Stimulated activated naive B cell treated with anti-CD40 and anti-IgM and Interleukin-4, amounts not matched to agents 10 μg/mL and 1 μg/mL and 100 μg/mL, for 72 hours (primary cell): Measurements from ENCODE around the gene BCAS1.
A peak's percentile ranks its signal among the peaks of the same experiment; 100 is the strongest.
"Not testable (repeated sequence)": the region's sequence is repeated elsewhere in the genome, so short reads cannot be mapped to it uniquely, and the experiment has no call there.

ENCODE experiments used
- ATAC-seq, 2 donors: fragments of 150-1000 bp; cut with Tn5 transposase; replicated peaks; 2 replicates each; pipeline ENCODE4 v1.10.0; 2021; ENCODE audit warnings: moderate library complexity in 1 of 2
- DNase-seq: peaks from one replicate; pipeline ENCODE4 v3.0.0; 2021
- H3K27ac Mint-ChIP-seq: one replicate; pipeline ENCODE4 v1.8.0; 2022; ENCODE audit warnings: mild to moderate bottlenecking, mixed read lengths
- H3K27me3 Mint-ChIP-seq, 2 donors: one replicate each; pipeline ENCODE4 v1.8.0; 2022; ENCODE audit warnings: mixed read lengths in 2 of 2
- H3K36me3 Mint-ChIP-seq, 2 donors: one replicate each; pipeline ENCODE4 v1.8.0; 2022; ENCODE audit warnings: mixed read lengths in 2 of 2, mild to moderate bottlenecking in 1 of 2
- H3K4me1 Mint-ChIP-seq, 2 donors: one replicate each; pipeline ENCODE4 v1.8.0; 2022; ENCODE audit warnings: mixed read lengths in 2 of 2, mild to moderate bottlenecking in 1 of 2
- H3K4me3 Mint-ChIP-seq, 2 donors: one replicate each; pipeline ENCODE4 v1.8.0; 2022; ENCODE audit warnings: mild to moderate bottlenecking in 2 of 2, mixed read lengths in 2 of 2, moderate library complexity in 1 of 2
- H3K9me3 Mint-ChIP-seq, 2 donors: one replicate each; pipeline ENCODE4 v1.8.0; 2022; ENCODE audit warnings: mixed read lengths in 2 of 2, mild to moderate bottlenecking in 1 of 2

Gene BCAS1

GRCh38 chr20:53940360-53940702 lies 130.1 kb downstream of the BCAS1 start:
- peak overlapping the region; percentile 10 to 35 for H3K4me3 Mint-ChIP-seq
- no peak for ATAC-seq

GRCh38 chr20:53939572-53940359 lies 130.6 kb downstream of the BCAS1 start:
- Mint-ChIP-seq H3K27ac (peak overlapping the region; percentile 51), H3K36me3 (no peaks in the 10 kb centered on the region), H3K9me3 (no peaks in the 10 kb centered on the region), H3K4me1 (peaks cover 49 to 79% of the 10 kb centered on the region in 2 donors), H3K27me3 (no peaks in the 10 kb centered on the region), H3K4me3 (peak overlapping the region; percentile 10 to 35)
- DNase-seq (peak; percentile 74), ATAC-seq (peak; percentile 78 to 83)

More at GRCh38 chr20:53940360-53940702, 130.1 kb downstream of the BCAS1 start:
- Mint-ChIP-seq H3K4me1 (peaks cover 43 to 73% of the 10 kb centered on the region in 2 donors), H3K9me3 (no peaks in the 10 kb centered on the region), H3K27ac (peak overlapping the region; percentile 51), H3K36me3 (no peaks in the 10 kb centered on the region), H3K27me3 (no peaks in the 10 kb centered on the region)
- no peak for DNase-seq

GRCh38 chr20:53939190-53939571 lies 131.2 kb downstream of the BCAS1 start:
- Mint-ChIP-seq H3K36me3 (no peaks in the 10 kb centered on the region), H3K4me3 (no peak overlapping the region), H3K4me1 (peaks cover 53 to 80% of the 10 kb centered on the region in 2 donors), H3K27me3 (no peaks in the 10 kb centered on the region), H3K27ac (no peak overlapping the region), H3K9me3 (no peaks in the 10 kb centered on the region)
- DNase-seq (no peak), ATAC-seq (no peak)

GRCh38 chr20:53938739-53939138 lies 131.7 kb downstream of the BCAS1 start:
- no peak overlapping the region for H3K27ac Mint-ChIP-seq
- peaks cover 50 to 80% of the 10 kb centered on the region in 2 donors for H3K4me1 Mint-ChIP-seq
- no peak for DNase-seq

GRCh38 chr20:53937929-53938367 lies 132.4 kb downstream of the BCAS1 start:
- Mint-ChIP-seq H3K9me3 (no peaks in the 10 kb centered on the region), H3K27me3 (no peaks in the 10 kb centered on the region), H3K4me3 (peak overlapping the region in 1 of 2 donors; percentile 2), H3K36me3 (no peaks in the 10 kb centered on the region), H3K27ac (no peak overlapping the region), H3K4me1 (peaks cover 51 to 81% of the 10 kb centered on the region in 2 donors)
- ATAC-seq = no peak
- no peak for DNase-seq

More at GRCh38 chr20:53938739-53939138, 131.7 kb downstream of the BCAS1 start:
- Mint-ChIP-seq H3K4me3 (no peak overlapping the region), H3K36me3 (no peaks in the 10 kb centered on the region), H3K9me3 (no peaks in the 10 kb centered on the region), H3K27me3 (no peaks in the 10 kb centered on the region)
- no peak for ATAC-seq

- Mint-ChIP-seq H3K4me1 (peaks cover 48 to 75% of the 10 kb centered on the region in 2 donors), H3K27me3 (no peaks in the 10 kb centered on the region), H3K27ac (no peak overlapping the region), H3K36me3 (no peaks in the 10 kb centered on the region), H3K4me3 (no peak overlapping the region), H3K9me3 (no peaks in the 10 kb centered on the region)
- ATAC-seq (no peak), DNase-seq (no peak)
Measured at GRCh38 chr20:53937339-53937741, 133.1 kb downstream of the BCAS1 start.

GRCh38 chr20:53935344-53936084 lies 134.9 kb downstream of the BCAS1 start:
- H3K4me1 Mint-ChIP-seq = peaks cover 44 to 74% of the 10 kb centered on the region in 2 donors

GRCh38 chr20:53934421-53935343 lies 135.7 kb downstream of the BCAS1 start:
- DNase-seq (no peak), ATAC-seq (peak; percentile 61 to 65)
- Mint-ChIP-seq H3K4me3 (peak overlapping the region; percentile 37 to 40), H3K4me1 (peaks cover 48 to 74% of the 10 kb centered on the region in 2 donors), H3K27ac (peak overlapping the region; percentile 68), H3K9me3 (no peaks in the 10 kb centered on the region), H3K27me3 (no peaks in the 10 kb centered on the region), H3K36me3 (no peaks in the 10 kb centered on the region)

More at GRCh38 chr20:53935344-53936084, 134.9 kb downstream of the BCAS1 start:
- DNase-seq = no peak
- Mint-ChIP-seq H3K36me3 (no peaks in the 10 kb centered on the region), H3K27me3 (no peaks in the 10 kb centered on the region), H3K9me3 (no peaks in the 10 kb centered on the region), H3K4me3 (peak overlapping the region; percentile 37 to 39), H3K27ac (peak overlapping the region; percentile 93)
- ATAC-seq = peak; percentile 13

GRCh38 chr20:53933232-53933846 lies 137.1 kb downstream of the BCAS1 start:
- Mint-ChIP-seq H3K4me3 (no peak overlapping the region), H3K36me3 (no peaks in the 10 kb centered on the region), H3K4me1 (peaks cover 46 to 71% of the 10 kb centered on the region in 2 donors), H3K27me3 (no peaks in the 10 kb centered on the region), H3K27ac (peak overlapping the region; percentile 66), H3K9me3 (no peaks in the 10 kb centered on the region)
- ATAC-seq (no peak), DNase-seq (no peak)

- H3K27ac Mint-ChIP-seq, H3K27me3 Mint-ChIP-seq, H3K4me3 Mint-ChIP-seq, H3K36me3 Mint-ChIP-seq, DNase-seq, ATAC-seq, H3K9me3 Mint-ChIP-seq: not testable (repeated sequence)
- H3K4me1 Mint-ChIP-seq = peaks cover 40 to 68% of the 10 kb centered on the region in 2 donors
Measured at GRCh38 chr20:53932655-53933192, 137.7 kb downstream of the BCAS1 start.

GRCh38 chr20:53931597-53931996 lies 138.8 kb downstream of the BCAS1 start:
- Mint-ChIP-seq H3K4me1 (peaks cover 46 to 78% of the 10 kb centered on the region in 2 donors), H3K27ac (peak overlapping the region; percentile 14), H3K27me3 (no peaks in the 10 kb centered on the region), H3K36me3 (no peaks in the 10 kb centered on the region), H3K4me3 (no peak overlapping the region), H3K9me3 (no peaks in the 10 kb centered on the region)
- DNase-seq (no peak), ATAC-seq (no peak)

GRCh38 chr20:53930651-53931504 lies 139.5 kb downstream of the BCAS1 start:
- H3K36me3 Mint-ChIP-seq = no peaks in the 10 kb centered on the region
- H3K27me3 Mint-ChIP-seq = no peaks in the 10 kb centered on the region
- H3K4me3 Mint-ChIP-seq = no peak overlapping the region
- H3K4me1 Mint-ChIP-seq = peaks cover 52 to 84% of the 10 kb centered on the region in 2 donors
- no peaks in the 10 kb centered on the region for H3K9me3 Mint-ChIP-seq
- no peak for ATAC-seq
- DNase-seq = no peak
- peak overlapping the region; percentile 44 for H3K27ac Mint-ChIP-seq
